Measurements from ENCODE around the gene IGFBPL1.
"Not testable (repeated sequence)": the region's sequence is repeated elsewhere in the genome, so short reads cannot be mapped to it uniquely, and the experiment has no call there.

Gene IGFBPL1

GRCh38 chr9:38428062-38428461 lies 3.8 kb upstream of the IGFBPL1 start:
- no peak for DNase-seq

GRCh38 chr9:38424918-38425317 lies 664 bp upstream of the IGFBPL1 start:
- DNase-seq, result no peak

- DNase-seq, result no peak
Observed at GRCh38 chr9:38423273-38423972, 831 bp downstream of the IGFBPL1 start.

- no peak for DNase-seq
Observed at GRCh38 chr9:38422555-38423260, 1.5 kb downstream of the IGFBPL1 start.

- DNase-seq, result peak; percentile 82
Observed at GRCh38 chr9:38421498-38422211, 2.6 kb downstream of the IGFBPL1 start.

- no peak for DNase-seq
Observed at GRCh38 chr9:38419181-38419580, 5.1 kb downstream of the IGFBPL1 start.

GRCh38 chr9:38418366-38418765 lies 5.9 kb downstream of the IGFBPL1 start:
- DNase-seq, result no peak

GRCh38 chr9:38417003-38417945 lies 7.0 kb downstream of the IGFBPL1 start:
- DNase-seq, result peak; percentile 28

GRCh38 chr9:38416461-38416860 lies 7.8 kb downstream of the IGFBPL1 start:
- no peak for DNase-seq

GRCh38 chr9:38415856-38416255 lies 8.4 kb downstream of the IGFBPL1 start:
- no peak for DNase-seq

- peak; percentile 98 for DNase-seq
Observed at GRCh38 chr9:38414040-38414723, 10.1 kb downstream of the IGFBPL1 start.

GRCh38 chr9:38413283-38413682 lies 11.0 kb downstream of the IGFBPL1 start:
- no peak for DNase-seq

- DNase-seq, result no peak
Observed at GRCh38 chr9:38412751-38413150, 11.5 kb downstream of the IGFBPL1 start.

GRCh38 chr9:38408719-38409118 lies 15.5 kb downstream of the IGFBPL1 start:
- no peak for DNase-seq

- DNase-seq, result no peak
Observed at GRCh38 chr9:38406476-38407186, 17.6 kb downstream of the IGFBPL1 start.

GRCh38 chr9:38405785-38406184 lies 18.5 kb downstream of the IGFBPL1 start:
- no peak for DNase-seq

- DNase-seq, result no peak
Observed at GRCh38 chr9:38404314-38404713, 19.9 kb downstream of the IGFBPL1 start.

GRCh38 chr9:38401994-38402393 lies 22.3 kb downstream of the IGFBPL1 start:
- no peak for DNase-seq

- DNase-seq, result not testable (repeated sequence)
Observed at GRCh38 chr9:38399191-38399590, 25.1 kb downstream of the IGFBPL1 start.

- DNase-seq, result no peak
Observed at GRCh38 chr9:38396371-38396671, 27.9 kb downstream of the IGFBPL1 start.

- no peak for DNase-seq
Observed at GRCh38 chr9:38395653-38396370, 28.4 kb downstream of the IGFBPL1 start.
